Fibroblast of mammary gland (primary cell): ENCODE results near the gene GARIN5B.

Experiments used
- DNase-seq: peaks from one replicate; pipeline ENCODE4 v3.0.0-alpha.2; 2010; ENCODE audit warnings: low read depth
- H3K4me3 ChIP-seq: 2 replicates; pipeline ENCODE4 v1.5.1; 2011; ENCODE audit warnings: low read depth, mild to moderate bottlenecking, low read length, moderate library complexity; ENCODE audit not compliant: control insufficient read depth
- CTCF ChIP-seq: conservative IDR thresholded peaks from 2 replicates; pipeline ENCODE4 v1.5.1; 2011; ENCODE audit warnings: low read depth, low read length, inconsistent platforms; ENCODE audit not compliant: control insufficient read depth, insufficient read depth

GARIN5B gene

GRCh38 chr19:55360902-55361301 is 2.2 kb downstream of the GARIN5B start:
- no peak overlapping the region for H3K4me3 ChIP-seq
- TF ChIP-seq CTCF: no peak
- no peak for DNase-seq

- H3K4me3 ChIP-seq: no peak overlapping the region
- TF ChIP-seq CTCF: no peak
- no peak for DNase-seq
These were observed 3.8 kb downstream of the GARIN5B start for GRCh38 chr19:55358943-55359908.

GRCh38 chr19:55358493-55358892 is 4.6 kb downstream of the GARIN5B start:
- TF ChIP-seq CTCF: no peak
- H3K4me3 ChIP-seq: no peak overlapping the region
- DNase-seq: no peak

- no peak for TF ChIP-seq CTCF
- no peak for DNase-seq
- H3K4me3 ChIP-seq: no peak overlapping the region
These were observed 7.7 kb downstream of the GARIN5B start for GRCh38 chr19:55355213-55355821.

GRCh38 chr19:55354698-55355212 is 8.3 kb downstream of the GARIN5B start, which contains the start of gene COX6B2:
Gene COX6B2 (minus strand): TSS chr19:55354719. CDS start chr19:55354521, 198 bp downstream.
- no peak for DNase-seq
- H3K4me3 ChIP-seq: peak within 1 kb of the TSS; percentile 31

More at GRCh38 chr19:55354698-55355212, 8.3 kb downstream of the GARIN5B start, which contains the start of gene COX6B2:
- TF ChIP-seq CTCF: no peak
